HG03342 (cell line): ENCODE results near the gene ZSCAN16.

Source experiments
- ATAC-seq: cut with Tn5 transposase; IDR thresholded peaks from one replicate; pipeline ENCODE4 v1.9.1; 2021; ENCODE audit warnings: mild to moderate bottlenecking, moderate library complexity; ENCODE audit not compliant: unreplicated experiment

The ZSCAN16 gene

DNA sequence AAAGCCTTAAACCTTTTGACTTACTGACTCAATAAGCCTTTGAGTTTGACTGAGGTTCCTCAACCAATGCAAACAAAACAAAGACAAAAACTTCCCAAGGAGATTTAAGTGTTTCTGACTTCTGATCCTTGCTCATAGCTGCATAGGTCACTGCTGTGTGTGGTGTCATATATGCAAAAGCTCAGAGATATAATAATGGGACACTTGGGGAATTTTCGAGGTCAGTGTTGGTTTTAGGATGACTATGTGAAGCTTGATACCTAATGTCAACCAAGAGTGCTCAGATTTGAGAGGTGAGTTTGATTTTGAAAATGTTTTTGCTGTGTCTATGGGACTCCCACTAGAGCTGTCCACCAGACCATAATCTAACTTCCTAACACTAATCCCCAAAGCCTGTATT is 43.5 kb downstream of the ZSCAN16 start:
- ATAC-seq, result no peak

DNA sequence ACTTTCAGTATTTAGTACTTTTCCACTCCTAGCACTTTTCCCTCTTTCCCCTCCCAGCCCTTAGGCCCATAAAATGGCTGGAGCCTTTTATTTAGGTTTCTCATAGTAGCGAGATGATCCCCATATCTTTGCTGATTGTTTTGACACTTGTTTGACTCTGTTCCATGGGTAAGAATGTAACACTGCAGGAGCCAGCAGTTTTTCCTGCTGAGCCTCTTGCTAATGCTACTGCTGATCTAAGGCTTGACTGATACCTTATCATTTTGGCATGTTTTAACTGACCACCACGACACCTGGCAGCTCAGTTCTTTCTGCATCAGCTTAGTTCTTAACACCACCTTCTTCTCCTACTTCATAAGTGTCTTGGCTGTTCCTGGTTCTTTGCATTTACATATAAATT is 46.9 kb downstream of the ZSCAN16 start:
- ATAC-seq, result no peak

DNA sequence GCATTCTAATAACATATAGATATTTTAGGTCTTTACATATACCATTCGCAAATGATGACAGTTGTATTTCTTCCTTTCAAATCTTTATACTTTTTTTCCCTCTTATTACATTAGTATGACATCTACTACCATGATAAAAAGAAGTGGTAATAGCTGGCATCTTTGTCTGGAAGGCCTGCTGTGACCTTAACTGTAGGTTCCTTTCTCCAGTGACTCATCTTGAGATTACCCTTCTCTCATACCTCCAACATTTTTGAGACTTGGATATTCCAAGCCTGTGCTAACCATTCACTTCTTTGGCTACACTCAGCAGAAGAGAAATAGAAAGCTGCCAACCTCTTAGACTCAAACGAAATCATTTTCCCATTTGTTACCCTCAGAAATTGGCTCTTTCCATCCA is 47.6 kb downstream of the ZSCAN16 start:
- ATAC-seq, result no peak

DNA sequence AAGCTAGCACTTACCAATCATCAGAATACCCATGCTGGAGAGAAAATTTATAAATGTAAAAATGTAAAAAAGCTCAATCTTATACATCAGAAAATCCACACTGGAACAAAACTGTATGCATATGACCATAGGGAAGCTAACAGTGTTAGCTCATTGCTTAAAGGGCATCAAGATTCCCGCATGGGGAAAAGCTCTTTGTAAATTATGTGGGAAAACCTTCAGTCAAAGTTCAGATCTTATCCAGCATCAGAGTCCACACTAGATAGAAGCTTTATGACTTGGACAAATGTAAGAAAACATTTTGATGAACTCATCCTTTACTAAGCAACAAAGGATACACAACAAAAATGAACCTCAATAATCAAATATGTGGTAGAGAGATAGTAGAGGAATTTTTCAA is 52.0 kb downstream of the ZSCAN16 start:
- no peak for ATAC-seq
